ENCODE measurements around the gene THSD7B.
"Not testable (repeated sequence)": the region's sequence is repeated elsewhere in the genome, so short reads cannot be mapped to it uniquely, and the experiment has no call there.

Gene THSD7B

GRCh38 chr2:136962105-136962725 is 196.9 kb downstream of the THSD7B start:
- DNase-seq = no peak

- DNase-seq = no peak
Observed at GRCh38 chr2:136966485-136966884, 201.1 kb downstream of the THSD7B start.

GRCh38 chr2:136980303-136980702 is 215.0 kb downstream of the THSD7B start:
- no peak for DNase-seq

- DNase-seq = not testable (repeated sequence)
Observed at GRCh38 chr2:136981689-136982088, 216.3 kb downstream of the THSD7B start.

GRCh38 chr2:136985044-136985443 is 219.7 kb downstream of the THSD7B start:
- DNase-seq = no peak

GRCh38 chr2:136986605-136987221 is 221.4 kb downstream of the THSD7B start:
- no peak for DNase-seq

GRCh38 chr2:136990316-136990715 is 225.0 kb downstream of the THSD7B start:
- DNase-seq = no peak

GRCh38 chr2:136994793-136995192 is 229.4 kb downstream of the THSD7B start:
- DNase-seq = no peak

GRCh38 chr2:136997557-136997956 is 232.2 kb downstream of the THSD7B start:
- no peak for DNase-seq

- no peak for DNase-seq
Observed at GRCh38 chr2:137000811-137001210, 235.5 kb downstream of the THSD7B start.

GRCh38 chr2:137002896-137003295 is 237.6 kb downstream of the THSD7B start:
- no peak for DNase-seq

- no peak for DNase-seq
Observed at GRCh38 chr2:137005210-137005609, 239.9 kb downstream of the THSD7B start.

- no peak for DNase-seq
Observed at GRCh38 chr2:137007938-137008337, 242.6 kb downstream of the THSD7B start.

GRCh38 chr2:137009953-137010352 is 244.6 kb downstream of the THSD7B start:
- no peak for DNase-seq

- no peak for DNase-seq
Observed at GRCh38 chr2:137020452-137021196, 255.3 kb downstream of the THSD7B start.

GRCh38 chr2:137021763-137022162 is 256.4 kb downstream of the THSD7B start:
- DNase-seq = no peak

GRCh38 chr2:137023205-137023604 is 257.9 kb downstream of the THSD7B start:
- no peak for DNase-seq

- no peak for DNase-seq
Observed at GRCh38 chr2:137031731-137032130, 266.4 kb downstream of the THSD7B start.

- no peak for DNase-seq
Observed at GRCh38 chr2:137036619-137037018, 271.3 kb downstream of the THSD7B start.

- DNase-seq = no peak
Observed at GRCh38 chr2:137039482-137040152, 274.3 kb downstream of the THSD7B start.

- DNase-seq = no peak
Observed at GRCh38 chr2:137047369-137047768, 282.0 kb downstream of the THSD7B start.

GRCh38 chr2:137048455-137048854 is 283.1 kb downstream of the THSD7B start:
- DNase-seq = no peak

GRCh38 chr2:137049518-137049917 is 284.2 kb downstream of the THSD7B start:
- no peak for DNase-seq

- DNase-seq = peak in 1 of 2 experiments; percentile 8
Observed at GRCh38 chr2:137050949-137051348, 285.6 kb downstream of the THSD7B start.
